ENCODE measurements around the gene GCGR. TPM values are rescaled to one million over a fixed set of nuclear protein-coding genes. Genes with fewer than 3 reads are reported as not detected.

The GCGR gene
- total and polyA plus RNA-seq, 2 of the 13 experiments (the other 11 are each of a cell fraction or from before 2014, with no cell fraction given), result 0.04 to 0.13 TPM

DNA sequence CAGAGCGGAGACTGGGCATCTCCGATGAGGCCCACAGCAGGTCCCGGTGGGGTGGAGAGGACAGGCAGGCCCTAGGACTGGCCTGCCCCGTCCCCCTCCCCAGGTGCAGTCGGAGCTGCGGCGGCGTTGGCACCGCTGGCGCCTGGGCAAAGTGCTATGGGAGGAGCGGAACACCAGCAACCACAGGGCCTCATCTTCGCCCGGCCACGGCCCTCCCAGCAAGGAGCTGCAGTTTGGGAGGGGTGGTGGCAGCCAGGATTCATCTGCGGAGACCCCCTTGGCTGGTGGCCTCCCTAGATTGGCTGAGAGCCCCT lies 9.4 kb downstream of the GCGR start:
- no TSS peak for BruUV-seq (replicated peaks)
- Histone ChIP-seq H3K27ac (ENCODE audit: extremely low read length, insufficient read depth, low read length) (no peak overlapping the region), H3K36me3 (replicated peaks in 1 of 2; ENCODE audit: control insufficient read depth in 1 of 2, insufficient read depth in 2 of 2, low read length in 2 of 2) (no peaks in the 10 kb centered on the region), H4K20me1 (ENCODE audit: insufficient read depth, low read length) (no peaks in the 10 kb centered on the region), H3K4me2 (ENCODE audit: low read depth, low read length) (no peak overlapping the region), H3K4me3 (replicated peaks in 1 of 3; ENCODE audit: insufficient read depth in 1 of 3, low read depth in 2 of 3, low read length in 3 of 3) (no peak overlapping the region), H3K9me3 (ENCODE audit: low read length) (no peaks in the 10 kb centered on the region), H3K27me3 (ENCODE audit: control insufficient read depth in 1 of 2, insufficient read depth in 2 of 2, low read length in 2 of 2) (peaks cover 9 to 29% of the 10 kb centered on the region in 2 experiments; a peak in 4 of 5 replicates), H3K4me1 (ENCODE audit: insufficient read depth, low read length) (peaks cover 36% of the 10 kb centered on the region), H3K79me2 (ENCODE audit: insufficient read depth, low read length) (no peaks in the 10 kb centered on the region), H3K9ac (ENCODE audit: insufficient read depth, low read depth, low read length) (no peak overlapping the region), H2AFZ (ENCODE audit: low read length) (no peak overlapping the region)
- FAIRE-seq (no peak), ATAC-seq (no peak), DNase-seq (ENCODE audit: low spot score) (no peak)
- TF ChIP-seq, protein P1, sequence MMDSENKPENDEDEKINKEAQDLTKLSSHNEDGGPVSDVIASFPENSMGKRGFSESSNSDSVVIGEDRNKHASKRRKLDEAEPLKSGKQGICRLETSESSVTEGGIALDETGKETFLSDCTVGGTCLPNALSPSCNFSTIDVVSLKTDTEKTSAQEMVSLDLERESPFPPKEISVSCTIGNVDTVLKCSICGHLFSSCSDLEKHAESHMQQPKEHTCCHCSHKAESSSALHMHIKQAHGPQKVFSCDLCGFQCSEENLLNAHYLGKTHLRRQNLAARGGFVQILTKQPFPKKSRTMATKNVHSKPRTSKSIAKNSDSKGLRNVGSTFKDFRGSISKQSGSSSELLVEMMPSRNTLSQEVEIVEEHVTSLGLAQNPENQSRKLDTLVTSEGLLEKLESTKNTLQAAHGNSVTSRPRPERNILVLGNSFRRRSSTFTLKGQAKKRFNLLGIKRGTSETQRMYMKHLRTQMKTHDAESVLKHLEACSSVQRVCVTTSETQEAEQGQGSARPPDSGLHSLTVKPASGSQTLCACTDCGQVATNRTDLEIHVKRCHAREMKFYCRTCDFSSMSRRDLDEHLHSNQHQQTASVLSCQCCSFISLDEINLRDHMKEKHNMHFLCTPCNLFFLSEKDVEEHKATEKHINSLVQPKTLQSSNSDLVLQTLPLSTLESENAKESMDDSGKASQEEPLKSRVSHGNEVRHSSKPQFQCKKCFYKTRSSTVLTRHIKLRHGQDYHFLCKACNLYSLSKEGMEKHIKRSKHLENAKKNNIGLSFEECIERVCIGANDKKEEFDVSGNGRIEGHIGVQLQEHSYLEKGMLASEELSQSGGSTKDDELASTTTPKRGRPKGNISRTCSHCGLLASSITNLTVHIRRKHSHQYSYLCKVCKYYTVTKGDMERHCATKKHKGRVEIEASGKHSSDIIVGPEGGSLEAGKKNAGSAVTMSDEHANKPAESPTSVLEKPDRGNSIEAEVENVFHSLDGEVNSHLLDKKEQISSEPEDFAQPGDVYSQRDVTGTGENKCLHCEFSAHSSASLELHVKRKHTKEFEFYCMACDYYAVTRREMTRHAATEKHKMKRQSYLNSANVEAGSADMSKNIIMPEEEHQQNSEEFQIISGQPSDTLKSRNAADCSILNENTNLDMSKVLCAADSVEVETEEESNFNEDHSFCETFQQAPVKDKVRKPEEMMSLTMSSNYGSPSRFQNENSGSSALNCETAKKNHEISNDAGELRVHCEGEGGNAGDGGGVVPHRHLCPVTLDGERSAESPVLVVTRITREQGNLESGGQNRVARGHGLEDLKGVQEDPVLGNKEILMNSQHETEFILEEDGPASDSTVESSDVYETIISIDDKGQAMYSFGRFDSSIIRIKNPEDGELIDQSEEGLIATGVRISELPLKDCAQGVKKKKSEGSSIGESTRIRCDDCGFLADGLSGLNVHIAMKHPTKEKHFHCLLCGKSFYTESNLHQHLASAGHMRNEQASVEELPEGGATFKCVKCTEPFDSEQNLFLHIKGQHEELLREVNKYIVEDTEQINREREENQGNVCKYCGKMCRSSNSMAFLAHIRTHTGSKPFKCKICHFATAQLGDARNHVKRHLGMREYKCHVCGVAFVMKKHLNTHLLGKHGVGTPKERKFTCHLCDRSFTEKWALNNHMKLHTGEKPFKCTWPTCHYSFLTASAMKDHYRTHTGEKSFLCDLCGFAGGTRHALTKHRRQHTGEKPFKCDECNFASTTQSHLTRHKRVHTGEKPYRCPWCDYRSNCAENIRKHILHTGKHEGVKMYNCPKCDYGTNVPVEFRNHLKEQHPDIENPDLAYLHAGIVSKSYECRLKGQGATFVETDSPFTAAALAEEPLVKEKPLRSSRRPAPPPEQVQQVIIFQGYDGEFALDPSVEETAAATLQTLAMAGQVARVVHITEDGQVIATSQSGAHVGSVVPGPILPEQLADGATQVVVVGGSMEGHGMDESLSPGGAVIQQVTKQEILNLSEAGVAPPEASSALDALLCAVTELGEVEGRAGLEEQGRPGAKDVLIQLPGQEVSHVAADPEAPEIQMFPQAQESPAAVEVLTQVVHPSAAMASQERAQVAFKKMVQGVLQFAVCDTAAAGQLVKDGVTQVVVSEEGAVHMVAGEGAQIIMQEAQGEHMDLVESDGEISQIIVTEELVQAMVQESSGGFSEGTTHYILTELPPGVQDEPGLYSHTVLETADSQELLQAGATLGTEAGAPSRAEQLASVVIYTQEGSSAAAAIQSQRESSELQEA (CRISPR knock-in tag; IDR thresholded peaks at IDR 0.05; ENCODE audit: not compliant biosample characterization), result no peak
- TF ChIP-seq, protein P2, sequence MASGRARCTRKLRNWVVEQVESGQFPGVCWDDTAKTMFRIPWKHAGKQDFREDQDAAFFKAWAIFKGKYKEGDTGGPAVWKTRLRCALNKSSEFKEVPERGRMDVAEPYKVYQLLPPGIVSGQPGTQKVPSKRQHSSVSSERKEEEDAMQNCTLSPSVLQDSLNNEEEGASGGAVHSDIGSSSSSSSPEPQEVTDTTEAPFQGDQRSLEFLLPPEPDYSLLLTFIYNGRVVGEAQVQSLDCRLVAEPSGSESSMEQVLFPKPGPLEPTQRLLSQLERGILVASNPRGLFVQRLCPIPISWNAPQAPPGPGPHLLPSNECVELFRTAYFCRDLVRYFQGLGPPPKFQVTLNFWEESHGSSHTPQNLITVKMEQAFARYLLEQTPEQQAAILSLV (CRISPR knock-in tag; IDR thresholded peaks at IDR 0.05; ENCODE audit: borderline replicate concordance), result no peak
- TF ChIP-seq, protein P3, sequence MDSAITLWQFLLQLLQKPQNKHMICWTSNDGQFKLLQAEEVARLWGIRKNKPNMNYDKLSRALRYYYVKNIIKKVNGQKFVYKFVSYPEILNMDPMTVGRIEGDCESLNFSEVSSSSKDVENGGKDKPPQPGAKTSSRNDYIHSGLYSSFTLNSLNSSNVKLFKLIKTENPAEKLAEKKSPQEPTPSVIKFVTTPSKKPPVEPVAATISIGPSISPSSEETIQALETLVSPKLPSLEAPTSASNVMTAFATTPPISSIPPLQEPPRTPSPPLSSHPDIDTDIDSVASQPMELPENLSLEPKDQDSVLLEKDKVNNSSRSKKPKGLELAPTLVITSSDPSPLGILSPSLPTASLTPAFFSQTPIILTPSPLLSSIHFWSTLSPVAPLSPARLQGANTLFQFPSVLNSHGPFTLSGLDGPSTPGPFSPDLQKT (CRISPR knock-in tag; IDR thresholded peaks at IDR 0.05; ENCODE audit: borderline replicate concordance), result no peak
- no peak for TF ChIP-seq HDAC6 (IDR thresholded peaks at IDR 0.05; ENCODE audit: low read depth, low read length)
- TF ChIP-seq GLI4 (CRISPR knock-in tag; IDR thresholded peaks at IDR 0.05; ENCODE audit: borderline replicate concordance), result no peak
- TF ChIP-seq, protein P4, sequence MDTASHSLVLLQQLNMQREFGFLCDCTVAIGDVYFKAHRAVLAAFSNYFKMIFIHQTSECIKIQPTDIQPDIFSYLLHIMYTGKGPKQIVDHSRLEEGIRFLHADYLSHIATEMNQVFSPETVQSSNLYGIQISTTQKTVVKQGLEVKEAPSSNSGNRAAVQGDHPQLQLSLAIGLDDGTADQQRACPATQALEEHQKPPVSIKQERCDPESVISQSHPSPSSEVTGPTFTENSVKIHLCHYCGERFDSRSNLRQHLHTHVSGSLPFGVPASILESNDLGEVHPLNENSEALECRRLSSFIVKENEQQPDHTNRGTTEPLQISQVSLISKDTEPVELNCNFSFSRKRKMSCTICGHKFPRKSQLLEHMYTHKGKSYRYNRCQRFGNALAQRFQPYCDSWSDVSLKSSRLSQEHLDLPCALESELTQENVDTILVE (CRISPR knock-in tag; IDR thresholded peaks at IDR 0.05), result no peak
- TF ChIP-seq, protein P5, sequence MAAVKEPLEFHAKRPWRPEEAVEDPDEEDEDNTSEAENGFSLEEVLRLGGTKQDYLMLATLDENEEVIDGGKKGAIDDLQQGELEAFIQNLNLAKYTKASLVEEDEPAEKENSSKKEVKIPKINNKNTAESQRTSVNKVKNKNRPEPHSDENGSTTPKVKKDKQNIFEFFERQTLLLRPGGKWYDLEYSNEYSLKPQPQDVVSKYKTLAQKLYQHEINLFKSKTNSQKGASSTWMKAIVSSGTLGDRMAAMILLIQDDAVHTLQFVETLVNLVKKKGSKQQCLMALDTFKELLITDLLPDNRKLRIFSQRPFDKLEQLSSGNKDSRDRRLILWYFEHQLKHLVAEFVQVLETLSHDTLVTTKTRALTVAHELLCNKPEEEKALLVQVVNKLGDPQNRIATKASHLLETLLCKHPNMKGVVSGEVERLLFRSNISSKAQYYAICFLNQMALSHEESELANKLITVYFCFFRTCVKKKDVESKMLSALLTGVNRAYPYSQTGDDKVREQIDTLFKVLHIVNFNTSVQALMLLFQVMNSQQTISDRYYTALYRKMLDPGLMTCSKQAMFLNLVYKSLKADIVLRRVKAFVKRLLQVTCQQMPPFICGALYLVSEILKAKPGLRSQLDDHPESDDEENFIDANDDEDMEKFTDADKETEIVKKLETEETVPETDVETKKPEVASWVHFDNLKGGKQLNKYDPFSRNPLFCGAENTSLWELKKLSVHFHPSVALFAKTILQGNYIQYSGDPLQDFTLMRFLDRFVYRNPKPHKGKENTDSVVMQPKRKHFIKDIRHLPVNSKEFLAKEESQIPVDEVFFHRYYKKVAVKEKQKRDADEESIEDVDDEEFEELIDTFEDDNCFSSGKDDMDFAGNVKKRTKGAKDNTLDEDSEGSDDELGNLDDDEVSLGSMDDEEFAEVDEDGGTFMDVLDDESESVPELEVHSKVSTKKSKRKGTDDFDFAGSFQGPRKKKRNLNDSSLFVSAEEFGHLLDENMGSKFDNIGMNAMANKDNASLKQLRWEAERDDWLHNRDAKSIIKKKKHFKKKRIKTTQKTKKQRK (IDR thresholded peaks at IDR 0.05; ENCODE audit: low read length), result no peak
- no peak for TF ChIP-seq ZNF557 (CRISPR knock-in tag; IDR thresholded peaks at IDR 0.05)
- whole genome bisulfite sequencing (ENCODE audit: low lambda C conversion rate), result 73% methylated on average over 14 of the region's 15 CpGs
- in situ Hi-C loops (cut with HindIII; ENCODE audit: extremely low pct_ligation_motif_present, low pct_unique_long_range_greater_than_20kb), result no loop called here
- ChIA-PET POLR2A (interaction anchor here (0.9 to 1.8 kb wide), 2 partner anchors 19 to 86 kb away, joined by 3 to 7 read pairs; partner anchors contain the start of gene MCRIP1), CTCF (ENCODE audit: low intra/inter-chr PET ratio, low total read pairs) (no interaction called here)
- intact Hi-C loops (cut with micrococcal nuclease; ENCODE audit: unreplicated experiment), result no loop called here

Measured in HepG2 (cell line).